Effector memory CD4-positive, alpha-beta T cell (primary cell): ENCODE results near the gene CKMT2.
"Not testable (repeated sequence)": the region's sequence is repeated elsewhere in the genome, so short reads cannot be mapped to it uniquely, and the experiment has no call there.

Experiments
- DNase-seq, 3 donors: peaks; one replicate each; pipeline ENCODE4 v3.0.0-alpha.2; 2020
- H3K27ac ChIP-seq: 2 replicates; pipeline ENCODE4 v1.7.0; 2013; ENCODE audit warnings: mild to moderate bottlenecking, low read length, moderate library complexity; ENCODE audit not compliant: insufficient read depth, poor library complexity, severe bottlenecking
- H3K27me3 ChIP-seq: replicated peaks from 2 replicates; pipeline ENCODE4 v1.7.0; 2013; ENCODE audit warnings: mild to moderate bottlenecking, low read length; ENCODE audit not compliant: insufficient read depth, control insufficient read depth, poor library complexity, severe bottlenecking
- H3K36me3 ChIP-seq: 2 replicates; pipeline ENCODE4 v1.7.0; 2013; ENCODE audit warnings: mild to moderate bottlenecking, low read length, moderate library complexity; ENCODE audit not compliant: control insufficient read depth, insufficient read depth
- H3K4me1 ChIP-seq: 2 replicates; pipeline ENCODE4 v1.7.0; 2013; ENCODE audit warnings: low read length, mild to moderate bottlenecking; ENCODE audit not compliant: control insufficient read depth, insufficient read depth, poor library complexity, severe bottlenecking
- H3K4me3 ChIP-seq: 2 replicates; pipeline ENCODE4 v1.7.0; 2013; ENCODE audit warnings: low read length, low read depth, mild to moderate bottlenecking; ENCODE audit not compliant: insufficient read depth, poor library complexity, severe bottlenecking
- H3K9me3 ChIP-seq: 2 replicates; pipeline ENCODE4 v1.7.0; 2013; ENCODE audit warnings: mild to moderate bottlenecking, low read length, moderate library complexity; ENCODE audit not compliant: control insufficient read depth

Gene CKMT2

GRCh38 chr5:81262796-81263195 is 29.7 kb downstream of the CKMT2 start:
- H3K27ac ChIP-seq, H3K36me3 ChIP-seq, H3K9me3 ChIP-seq, DNase-seq, H3K4me1 ChIP-seq, H3K27me3 ChIP-seq, H3K4me3 ChIP-seq: not testable (repeated sequence)

GRCh38 chr5:81265101-81265500 is 32.0 kb downstream of the CKMT2 start:
- Histone ChIP-seq H3K4me1 (no peaks in the 10 kb centered on the region), H3K9me3 (no peaks in the 10 kb centered on the region), H3K27me3 (no peaks in the 10 kb centered on the region), H3K4me3 (no peak overlapping the region), H3K36me3 (no peaks in the 10 kb centered on the region), H3K27ac (no peak overlapping the region)
- no peak for DNase-seq

DNA sequence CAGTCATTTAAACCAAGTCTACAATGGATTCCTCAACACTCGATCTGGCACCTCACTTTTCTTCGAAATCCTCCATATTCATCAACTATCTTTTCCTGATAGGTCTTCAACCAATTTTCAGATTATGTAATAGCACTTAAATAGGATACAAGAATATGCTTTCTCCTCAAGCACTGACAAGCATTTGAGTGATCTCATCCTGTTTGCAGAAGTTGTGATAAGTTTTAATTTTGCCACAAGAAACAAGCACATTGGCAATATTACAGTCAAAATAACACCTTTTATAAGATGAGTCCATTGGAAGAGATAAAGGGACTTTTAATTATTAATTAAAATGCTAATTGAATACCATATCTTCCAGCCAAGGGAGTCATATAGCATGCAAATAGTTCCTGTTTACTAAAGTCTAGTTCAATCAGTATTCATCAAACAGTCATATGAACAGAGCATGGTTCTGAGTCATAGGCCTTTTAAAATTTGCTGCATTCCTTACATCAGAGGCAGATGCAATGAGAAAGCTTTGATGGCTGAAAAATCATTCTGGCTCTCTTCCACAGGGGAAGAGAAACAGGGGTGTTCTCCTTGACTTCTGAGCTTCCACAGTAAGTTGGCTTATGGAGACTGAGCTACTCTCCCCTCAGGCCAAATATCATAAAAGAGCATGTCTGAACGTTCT is 35.5 kb downstream of the CKMT2 start:
- DNase-seq, result no peak
- H3K27ac ChIP-seq, result no peak overlapping the region

DNA sequence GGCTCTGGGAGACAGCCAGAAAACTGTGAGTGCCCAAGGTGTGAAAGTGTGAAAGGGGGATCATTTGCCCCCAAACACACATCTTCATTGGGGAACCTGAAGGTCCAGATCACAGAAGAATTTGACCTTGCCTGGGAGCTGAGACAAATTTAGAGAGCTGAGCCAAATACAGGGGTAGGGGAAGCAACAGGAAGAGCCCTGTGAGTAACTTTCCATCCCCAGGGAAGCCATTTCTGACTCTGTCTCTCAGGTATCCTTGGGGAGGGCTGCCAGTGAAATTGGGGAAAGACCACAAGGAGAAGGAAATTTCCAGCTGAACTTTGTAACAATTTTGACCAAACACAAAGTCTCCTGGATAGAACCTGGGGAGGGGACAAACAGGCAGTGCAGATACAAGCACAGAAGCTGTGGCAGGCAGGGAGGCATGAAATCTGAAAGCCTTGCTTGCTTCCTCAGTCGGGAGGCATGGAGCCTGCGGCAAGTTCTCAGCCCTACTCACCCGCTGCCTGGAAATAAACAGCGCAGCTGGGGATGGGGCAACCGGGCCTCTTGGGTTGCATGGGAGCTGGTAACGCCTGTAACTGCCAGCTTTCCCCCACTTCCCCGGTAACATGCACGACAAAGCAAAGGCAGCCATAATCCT is 36.8 kb downstream of the CKMT2 start:
- Histone ChIP-seq H3K9me3 (no peaks in the 10 kb centered on the region), H3K4me1 (no peaks in the 10 kb centered on the region), H3K4me3 (no peak overlapping the region), H3K27ac (no peak overlapping the region), H3K36me3 (no peaks in the 10 kb centered on the region), H3K27me3 (no peaks in the 10 kb centered on the region)
- DNase-seq, result no peak

More for the DNA sequence above, 35.5 kb downstream of the CKMT2 start:
- H3K4me1 ChIP-seq, result no peaks in the 10 kb centered on the region
- no peaks in the 10 kb centered on the region for H3K9me3 ChIP-seq
- no peak overlapping the region for H3K4me3 ChIP-seq
- H3K36me3 ChIP-seq, result no peaks in the 10 kb centered on the region
- no peaks in the 10 kb centered on the region for H3K27me3 ChIP-seq

- not testable (repeated sequence) for H3K4me3 ChIP-seq, DNase-seq, H3K27ac ChIP-seq, H3K9me3 ChIP-seq, H3K27me3 ChIP-seq, H3K36me3 ChIP-seq, H3K4me1 ChIP-seq
These were observed 37.4 kb downstream of the CKMT2 start for GRCh38 chr5:81270394-81271027.

- Histone ChIP-seq H3K27ac (no peak overlapping the region), H3K27me3 (no peaks in the 10 kb centered on the region), H3K36me3 (no peaks in the 10 kb centered on the region), H3K9me3 (no peaks in the 10 kb centered on the region), H3K4me3 (no peak overlapping the region), H3K4me1 (no peaks in the 10 kb centered on the region)
- DNase-seq, result no peak
These were observed 50.9 kb downstream of the CKMT2 start for GRCh38 chr5:81283976-81284375.

DNA sequence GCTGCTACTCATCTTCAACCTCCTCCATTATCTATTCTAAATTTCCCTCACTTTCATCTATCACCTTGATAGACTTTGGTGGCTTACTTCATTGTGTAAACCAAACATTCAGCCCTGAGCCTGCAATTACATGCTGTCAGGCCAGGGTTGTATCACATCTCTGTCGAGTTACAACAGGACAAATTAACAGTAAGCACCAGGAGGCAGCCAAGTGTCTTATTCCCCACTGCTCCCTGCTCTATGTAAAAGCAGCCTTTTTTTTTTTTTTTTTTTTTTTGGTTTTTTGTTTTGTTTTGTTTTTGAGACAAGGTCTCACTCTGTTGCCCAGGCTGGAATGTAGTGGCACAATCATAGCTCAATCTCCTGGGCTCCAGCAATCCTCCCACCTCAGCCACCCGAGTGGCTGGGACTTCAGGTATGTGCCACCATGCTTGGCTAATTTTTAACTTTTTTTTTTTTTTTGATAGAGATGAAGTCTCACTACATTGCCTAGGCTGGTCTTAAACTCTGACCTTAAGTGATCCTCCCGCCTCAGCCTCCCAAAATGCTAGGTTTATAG is 53.0 kb downstream of the CKMT2 start:
- no peak overlapping the region for H3K4me3 ChIP-seq
- H3K9me3 ChIP-seq, result no peaks in the 10 kb centered on the region
- H3K4me1 ChIP-seq, result no peaks in the 10 kb centered on the region
- DNase-seq, result no peak
- no peaks in the 10 kb centered on the region for H3K27me3 ChIP-seq
- no peak overlapping the region for H3K27ac ChIP-seq
- no peaks in the 10 kb centered on the region for H3K36me3 ChIP-seq

DNA sequence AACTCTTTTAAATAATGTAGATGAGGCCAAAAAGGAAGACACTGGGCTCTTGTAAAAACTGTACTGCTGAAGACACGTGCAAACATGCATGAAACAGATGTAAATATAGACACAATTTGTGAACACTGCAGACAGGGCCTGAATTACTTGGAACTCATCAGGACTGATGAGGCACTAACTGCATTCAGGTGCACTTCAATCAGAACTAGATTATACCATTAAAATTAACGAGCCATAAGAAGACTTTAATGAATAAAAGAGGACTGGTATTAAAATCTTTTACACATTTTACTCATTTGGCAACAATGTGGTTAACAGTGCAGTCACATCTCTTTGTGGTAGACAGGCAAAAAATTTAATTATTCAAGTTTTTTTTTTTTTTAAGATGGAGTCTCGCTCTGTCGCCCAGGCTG is 54.9 kb downstream of the CKMT2 start:
- no peak overlapping the region for H3K27ac ChIP-seq
- H3K4me3 ChIP-seq, result no peak overlapping the region
- H3K36me3 ChIP-seq, result no peaks in the 10 kb centered on the region
- no peaks in the 10 kb centered on the region for H3K9me3 ChIP-seq
- H3K4me1 ChIP-seq, result no peaks in the 10 kb centered on the region
- H3K27me3 ChIP-seq, result no peaks in the 10 kb centered on the region
- DNase-seq, result no peak

GRCh38 chr5:81290146-81290545 is 57.0 kb downstream of the CKMT2 start:
- no peaks in the 10 kb centered on the region for H3K4me1 ChIP-seq
- H3K9me3 ChIP-seq, result no peaks in the 10 kb centered on the region
- no peak overlapping the region for H3K4me3 ChIP-seq

GRCh38 chr5:81292130-81292529 is 59.0 kb downstream of the CKMT2 start:
- no peak overlapping the region for H3K27ac ChIP-seq

More at GRCh38 chr5:81290146-81290545, 57.0 kb downstream of the CKMT2 start:
- Histone ChIP-seq H3K27ac (no peak overlapping the region), H3K36me3 (no peaks in the 10 kb centered on the region), H3K27me3 (no peaks in the 10 kb centered on the region)
- no peak for DNase-seq

More at GRCh38 chr5:81292130-81292529, 59.0 kb downstream of the CKMT2 start:
- Histone ChIP-seq H3K4me3 (no peak overlapping the region), H3K9me3 (no peaks in the 10 kb centered on the region), H3K36me3 (no peaks in the 10 kb centered on the region), H3K27me3 (no peaks in the 10 kb centered on the region), H3K4me1 (no peaks in the 10 kb centered on the region)
- no peak for DNase-seq
